Measurements from ENCODE around the gene NKAIN2. TPM values are rescaled to one million over a fixed set of nuclear protein-coding genes. Genes with fewer than 3 reads are reported as not detected.
"Not testable (repeated sequence)": the region's sequence is repeated elsewhere in the genome, so short reads cannot be mapped to it uniquely, and the experiment has no call there.

The NKAIN2 gene
- polyA plus RNA-seq, 3 donors = 20.2 to 32.0 (median 22.2) TPM

DNA sequence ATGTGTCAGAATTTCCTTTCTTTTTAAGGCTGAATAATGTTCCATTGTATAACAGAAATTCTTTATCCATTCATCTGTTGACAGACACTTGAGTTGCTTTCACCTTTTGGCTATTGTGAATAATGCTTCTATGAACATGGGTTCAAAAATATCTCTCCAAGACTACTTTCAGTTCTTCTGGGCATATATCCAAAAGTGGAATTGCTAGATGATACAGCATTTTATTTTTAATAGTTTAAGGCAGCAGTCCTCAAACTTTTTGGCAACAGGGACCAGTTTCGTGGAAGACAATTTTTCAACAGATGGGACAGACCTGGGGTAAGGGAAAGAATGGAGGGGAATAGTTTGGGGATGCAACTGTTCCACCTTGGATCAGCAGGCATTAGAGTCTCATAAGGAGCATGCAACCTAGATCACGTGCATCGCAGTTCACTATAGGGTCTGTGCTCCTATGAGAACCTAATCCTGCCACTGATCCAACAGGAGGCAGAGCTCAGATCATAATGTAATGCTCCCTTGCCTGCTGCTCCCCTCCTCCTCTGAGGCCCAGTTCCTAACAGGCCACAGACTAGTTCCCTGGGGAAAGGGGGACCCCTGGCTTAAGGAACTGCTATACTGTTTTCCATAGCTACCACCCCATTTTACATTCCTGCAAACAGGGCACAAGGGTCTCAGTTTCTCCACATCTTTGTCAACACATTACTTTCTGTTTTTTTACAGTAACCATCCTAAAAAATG lies 918.6 kb downstream of the NKAIN2 start:
- DNase-seq (ENCODE audit: low read depth in 3 of 3, low spot score in 2 of 3) = no peak

DNA sequence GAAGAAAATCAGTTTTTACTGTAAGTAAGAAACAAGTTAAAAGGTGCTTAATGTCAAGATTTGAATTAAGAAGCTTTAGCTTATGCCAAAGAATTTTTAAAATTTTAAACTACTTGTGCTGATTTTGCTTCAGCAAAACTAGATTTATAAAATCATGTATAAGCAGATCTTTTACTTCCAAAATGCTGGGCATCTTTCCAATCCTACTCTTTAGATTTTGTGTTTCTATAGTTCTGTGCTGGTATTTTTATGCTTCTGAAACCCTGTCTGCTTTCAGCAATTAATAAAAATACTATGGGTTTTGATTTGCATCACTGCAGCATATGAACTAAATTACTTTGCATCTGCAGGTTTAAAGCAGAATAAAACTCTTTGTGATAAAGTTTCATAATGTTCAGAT lies 920.0 kb downstream of the NKAIN2 start:
- DNase-seq (ENCODE audit: low read depth in 3 of 3, low spot score in 2 of 3) = no peak

DNA sequence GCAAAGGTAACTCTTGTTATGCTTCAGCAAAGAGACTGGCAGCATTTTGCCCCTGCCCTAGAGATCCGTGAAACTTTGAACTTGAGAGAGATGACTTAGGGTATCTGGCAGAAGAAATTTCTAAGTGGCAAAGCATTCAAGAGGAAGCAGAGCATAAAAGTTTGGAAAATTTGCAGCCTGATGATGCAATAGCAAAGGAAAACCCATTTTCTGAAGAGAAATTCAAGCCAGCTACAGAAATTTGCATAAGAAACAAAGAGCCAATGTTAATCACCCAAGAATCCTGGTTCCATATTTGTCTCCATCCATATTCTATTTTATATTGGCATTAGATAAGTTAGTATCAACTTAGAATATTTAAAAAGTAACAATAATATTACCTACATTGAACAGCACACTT lies 934.1 kb downstream of the NKAIN2 start:
- DNase-seq (ENCODE audit: low read depth in 3 of 3, low spot score in 2 of 3) = not testable (repeated sequence)

DNA sequence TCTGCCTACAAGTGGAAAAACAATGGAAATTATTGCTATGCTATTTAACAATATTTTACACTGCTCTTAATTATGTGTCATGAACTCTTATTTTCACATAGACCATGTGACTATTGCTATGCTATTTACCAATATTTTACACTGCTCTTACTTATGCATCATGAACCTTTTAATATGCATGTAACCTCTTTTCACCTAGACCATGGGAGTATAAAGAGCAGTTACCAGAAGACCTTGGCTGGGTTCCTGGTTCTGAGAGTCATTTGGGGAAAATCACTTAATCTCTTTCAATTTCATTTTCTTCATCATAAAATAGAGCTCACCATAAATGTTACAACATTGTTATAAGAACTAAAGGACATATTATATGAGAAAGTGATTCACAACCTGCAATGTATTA lies 934.8 kb downstream of the NKAIN2 start:
- DNase-seq (ENCODE audit: low read depth in 3 of 3, low spot score in 2 of 3) = no peak

DNA sequence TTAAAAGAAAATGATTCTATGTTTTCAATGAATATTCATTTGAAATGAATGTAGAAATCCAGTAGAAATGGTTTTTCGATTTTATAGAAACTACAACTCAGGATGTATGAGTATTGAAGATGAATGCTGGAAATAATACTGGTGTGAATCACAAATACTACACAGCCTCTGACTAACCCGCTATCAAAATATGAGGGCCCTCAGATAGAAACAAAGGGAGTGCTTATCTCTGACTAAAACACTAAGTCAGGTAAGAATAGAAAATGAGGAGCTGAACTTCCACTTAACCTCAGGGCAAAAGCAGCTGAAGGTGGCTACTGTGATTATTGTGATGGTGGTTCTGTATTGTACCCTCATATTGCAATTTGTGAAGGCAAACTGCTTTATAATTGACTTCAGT lies 937.7 kb downstream of the NKAIN2 start:
- DNase-seq (ENCODE audit: low read depth in 3 of 3, low spot score in 2 of 3) = no peak

DNA sequence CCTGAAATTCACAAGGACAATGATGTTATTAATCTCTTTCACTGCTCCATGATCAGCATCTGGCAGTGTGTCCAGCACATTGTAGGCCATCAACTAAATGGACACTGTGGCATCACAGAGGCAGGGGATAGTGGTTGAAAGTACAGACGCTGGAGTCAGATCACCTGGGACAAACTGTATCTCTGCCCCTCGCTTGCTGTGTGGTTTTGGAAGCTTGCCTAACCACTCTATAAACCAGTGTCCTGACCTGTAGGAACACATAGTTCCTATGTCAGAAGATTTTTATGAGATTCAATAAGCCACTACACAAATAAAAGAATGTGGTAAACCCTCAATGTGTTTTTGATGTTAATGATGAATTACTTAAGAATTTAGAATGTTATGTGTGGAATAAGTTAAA lies 939.3 kb downstream of the NKAIN2 start:
- no peak for DNase-seq (ENCODE audit: low read depth in 3 of 3, low spot score in 2 of 3)

DNA sequence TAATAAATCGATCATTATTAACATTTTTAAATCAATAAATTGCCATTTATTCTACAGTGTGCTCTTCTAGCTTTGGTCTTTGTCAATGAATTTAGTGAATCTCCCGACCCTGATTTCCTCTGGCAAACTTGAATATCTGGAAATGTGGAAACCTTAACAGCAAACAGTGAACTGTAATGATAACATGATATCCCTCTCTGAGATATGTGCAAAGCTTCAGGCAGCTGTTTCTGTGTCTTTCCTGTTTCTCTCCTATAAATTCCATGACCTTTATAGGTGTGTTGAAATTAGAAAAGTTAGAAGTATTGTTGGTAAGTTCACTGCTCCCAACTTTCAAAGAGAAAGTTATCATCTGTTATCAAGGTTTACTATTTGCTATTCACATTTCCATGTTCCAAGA lies 939.8 kb downstream of the NKAIN2 start:
- no peak for DNase-seq (ENCODE audit: low read depth in 3 of 3, low spot score in 2 of 3)

DNA sequence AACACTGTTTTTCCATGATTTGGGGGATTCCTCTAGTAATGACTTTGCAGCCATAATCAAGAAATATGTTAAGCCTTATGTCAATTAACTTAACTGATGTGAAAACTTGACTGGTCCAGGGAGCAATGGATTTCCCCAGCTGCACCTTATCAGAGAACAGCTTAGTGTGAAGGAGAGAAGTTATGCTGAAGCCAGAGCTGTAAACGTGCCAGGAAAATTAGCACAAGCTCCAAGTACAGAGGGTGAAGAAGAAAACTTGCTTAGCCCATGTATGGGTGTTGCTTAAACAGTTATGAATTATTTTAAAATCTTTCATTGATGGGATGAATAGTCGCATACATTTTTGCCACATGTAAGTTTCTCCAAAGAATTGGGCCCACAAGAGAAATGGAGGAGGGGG lies 943.7 kb downstream of the NKAIN2 start:
- no peak for DNase-seq (ENCODE audit: low read depth in 3 of 3, low spot score in 2 of 3)

DNA sequence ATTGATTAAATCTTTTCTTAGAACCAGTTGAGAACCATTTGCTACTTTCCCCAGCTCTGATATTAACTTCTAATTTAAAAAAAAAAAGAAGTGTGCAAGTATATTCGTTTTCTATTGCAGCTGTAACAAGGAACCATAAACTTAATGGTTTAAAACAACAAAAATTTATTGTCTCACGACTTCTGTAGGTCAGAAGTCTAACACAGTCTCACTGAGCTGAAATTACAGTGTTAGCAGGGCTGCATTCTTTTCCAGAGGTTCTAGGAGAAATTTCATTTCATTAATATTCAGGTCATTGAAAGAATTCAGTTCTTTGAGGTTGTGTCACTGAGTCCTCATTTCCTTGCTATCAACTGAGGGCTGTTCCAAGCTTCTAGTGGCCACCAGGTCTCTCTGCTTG lies 945.1 kb downstream of the NKAIN2 start:
- peak in 1 of 3 donors; percentile 57 for DNase-seq (ENCODE audit: low read depth in 3 of 3, low spot score in 2 of 3)

DNA sequence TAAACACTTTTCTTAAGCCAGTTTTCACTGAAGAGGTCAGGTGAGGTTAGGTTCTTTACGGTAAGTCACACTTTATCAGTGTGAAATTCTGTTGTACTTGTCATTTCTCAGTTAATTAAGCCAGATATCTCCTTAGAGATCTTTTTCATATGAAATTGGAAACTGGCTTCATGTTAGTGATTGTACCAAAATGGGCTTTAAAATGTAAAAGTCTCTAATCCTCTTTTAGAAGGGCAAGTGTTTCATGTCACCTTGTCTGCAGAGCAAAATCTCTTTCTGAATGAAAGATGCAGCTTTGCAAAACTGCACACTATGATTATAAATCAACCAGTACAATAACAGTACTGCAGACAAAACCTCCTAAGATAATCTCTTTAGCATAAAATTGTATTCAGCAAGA lies 949.3 kb downstream of the NKAIN2 start:
- DNase-seq (ENCODE audit: low read depth in 3 of 3, low spot score in 2 of 3) = no peak

DNA sequence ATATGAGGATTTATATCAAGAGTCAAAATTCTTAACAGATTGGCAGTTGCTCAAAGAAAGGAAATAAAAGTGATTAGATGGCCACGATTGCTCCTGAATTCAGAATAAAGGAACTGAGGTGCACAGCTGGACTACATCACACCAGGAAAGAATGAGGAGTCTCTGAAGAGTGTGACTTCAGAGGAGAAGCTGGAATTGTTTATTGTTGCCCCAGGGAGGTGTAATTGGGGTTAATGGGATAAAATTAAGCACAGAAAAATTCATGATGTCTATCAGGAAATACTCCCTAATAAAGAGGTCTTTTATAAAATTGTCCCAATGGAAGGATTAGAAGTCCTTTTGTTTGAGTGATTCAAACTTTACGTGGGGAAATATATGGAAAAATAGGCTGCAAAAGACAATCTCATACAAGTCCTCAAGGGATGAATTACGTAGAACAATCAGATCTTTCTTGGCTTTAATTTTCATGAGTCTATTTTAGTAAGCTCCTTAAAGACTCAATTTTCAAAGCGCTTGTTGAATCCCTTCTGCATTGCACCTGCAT lies 950.0 kb downstream of the NKAIN2 start:
- DNase-seq (ENCODE audit: low read depth in 3 of 3, low spot score in 2 of 3) = peak in 1 of 3 donors; percentile 58

DNA sequence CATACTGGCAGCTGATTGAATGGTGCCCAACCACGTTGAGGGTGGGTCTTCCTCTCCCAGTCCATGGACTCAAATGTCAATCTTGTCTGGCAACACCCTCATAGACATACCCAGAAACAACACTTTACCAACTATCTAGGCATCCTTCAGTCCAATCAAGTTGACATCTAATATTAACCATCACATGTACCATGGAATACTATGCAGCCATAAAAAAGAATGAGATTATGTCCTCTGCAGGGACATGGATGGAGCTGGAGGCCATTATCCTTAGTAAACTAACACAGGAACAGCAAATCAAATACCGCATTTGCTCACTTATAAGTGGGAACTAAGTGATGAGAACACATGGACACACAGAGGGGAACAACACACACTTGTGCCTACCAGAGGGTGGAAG lies 951.7 kb downstream of the NKAIN2 start:
- no peak for DNase-seq (ENCODE audit: low read depth in 3 of 3, low spot score in 2 of 3)

DNA sequence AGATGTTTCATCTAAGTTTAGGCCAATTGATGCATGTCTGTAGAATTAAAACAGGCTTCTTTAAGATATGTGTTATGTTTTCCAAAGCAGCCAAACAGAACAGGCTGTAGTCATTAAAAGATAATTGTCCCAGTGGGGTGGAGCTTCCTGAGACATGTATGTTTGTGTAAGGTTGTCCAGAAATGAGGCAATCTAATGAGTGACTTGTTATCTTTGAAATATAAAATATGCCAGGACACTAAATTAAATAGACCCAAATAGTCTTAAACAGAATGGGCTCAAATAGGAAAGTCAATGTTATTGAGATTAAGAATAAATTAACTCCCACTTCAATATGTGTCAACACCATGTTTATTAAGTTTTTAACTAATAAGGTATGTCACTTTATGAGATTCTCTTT lies 953.9 kb downstream of the NKAIN2 start:
- DNase-seq (ENCODE audit: low read depth in 3 of 3, low spot score in 2 of 3) = no peak

DNA sequence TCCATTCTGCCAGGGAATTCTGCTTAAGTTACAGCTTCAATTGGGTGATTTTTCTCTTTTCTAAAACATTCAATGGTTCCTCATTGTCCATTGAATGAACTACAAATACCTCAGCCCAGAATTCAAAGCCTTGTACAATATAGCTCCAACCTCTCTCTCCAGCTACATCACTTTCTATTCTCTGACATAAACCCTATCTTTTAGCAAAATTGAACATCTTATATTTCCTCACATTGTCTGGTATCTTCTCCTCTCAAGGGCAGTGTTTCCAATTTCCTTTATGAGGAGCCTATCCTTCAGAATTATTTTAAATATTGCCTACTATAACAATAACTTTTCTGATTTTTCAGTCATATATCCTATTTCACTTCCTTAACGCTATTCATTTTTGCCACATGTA lies 955.0 kb downstream of the NKAIN2 start:
- no peak for DNase-seq (ENCODE audit: low read depth in 3 of 3, low spot score in 2 of 3)

DNA sequence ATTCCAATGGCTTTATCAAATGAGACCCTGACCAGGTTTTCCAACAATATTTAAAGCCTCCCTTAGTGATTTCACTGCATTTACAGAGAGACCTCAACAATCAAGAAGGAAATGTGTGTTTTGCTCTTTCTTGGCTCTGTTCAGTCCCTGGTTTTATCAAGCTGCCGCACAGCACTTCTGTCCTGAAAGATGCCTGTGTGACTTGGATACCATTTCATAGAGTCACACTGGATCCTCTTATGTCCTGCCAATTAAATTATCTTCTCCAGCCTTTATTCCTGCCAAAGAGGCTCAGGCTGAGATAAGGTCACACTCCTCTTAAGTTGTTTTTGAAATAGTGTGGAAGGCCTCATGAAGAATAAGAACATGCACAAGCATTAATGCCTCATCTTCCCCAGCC lies 961.6 kb downstream of the NKAIN2 start:
- no peak for DNase-seq (ENCODE audit: low read depth in 3 of 3, low spot score in 2 of 3)

DNA sequence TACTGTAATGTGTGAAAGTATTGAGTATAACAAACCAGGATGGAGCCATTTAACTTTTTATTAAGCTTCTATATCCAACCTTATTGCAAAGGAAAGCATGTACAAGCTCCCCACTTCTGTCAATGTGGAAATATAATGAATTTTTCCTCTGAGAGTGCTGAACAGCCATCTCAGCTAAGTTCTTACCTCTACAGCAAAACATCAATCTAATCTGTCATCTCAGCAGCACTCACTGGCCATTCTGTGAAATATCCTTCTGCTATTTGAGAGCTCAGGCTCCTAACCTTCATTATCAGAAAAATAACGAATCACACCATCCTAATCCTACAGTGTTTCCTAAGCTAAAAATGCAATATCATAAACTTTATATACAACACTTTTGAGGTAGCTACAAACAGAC lies 964.6 kb downstream of the NKAIN2 start:
- no peak for DNase-seq (ENCODE audit: low read depth in 3 of 3, low spot score in 2 of 3)

DNA sequence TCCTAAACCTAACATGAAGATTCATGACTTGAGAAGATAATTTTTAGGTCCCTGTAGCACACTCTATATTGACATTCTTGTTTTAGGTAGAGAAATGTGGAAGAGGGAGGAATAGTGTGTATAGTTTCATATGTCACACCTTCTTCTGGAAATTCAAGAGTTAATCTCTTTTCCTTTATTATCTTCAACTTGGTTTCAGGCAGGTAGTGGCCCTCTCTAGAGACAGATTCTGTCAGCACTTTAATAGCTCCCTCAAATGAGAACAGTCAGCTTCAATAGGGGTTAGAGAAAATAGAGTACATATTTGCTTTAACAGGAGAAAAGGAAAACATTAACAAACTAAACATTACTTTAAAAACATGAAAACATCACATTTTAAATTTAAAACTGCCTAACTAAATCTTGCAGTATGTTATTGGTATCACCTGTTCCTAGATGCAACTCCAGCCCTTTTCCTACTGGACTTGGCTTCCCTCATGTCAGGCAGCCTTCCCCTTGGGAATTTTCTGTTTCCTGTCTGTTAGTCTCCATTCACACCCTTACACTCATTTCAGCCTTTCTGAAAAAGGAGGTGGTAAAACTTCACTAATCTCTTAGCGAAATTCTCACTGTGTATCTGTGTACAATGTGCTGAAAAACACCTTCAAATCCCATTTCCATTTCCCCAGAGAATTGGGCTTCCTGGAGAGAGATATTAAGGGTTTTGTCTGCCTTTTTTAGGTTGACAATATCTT lies 966.3 kb downstream of the NKAIN2 start:
- DNase-seq (ENCODE audit: low read depth in 3 of 3, low spot score in 2 of 3) = no peak

DNA sequence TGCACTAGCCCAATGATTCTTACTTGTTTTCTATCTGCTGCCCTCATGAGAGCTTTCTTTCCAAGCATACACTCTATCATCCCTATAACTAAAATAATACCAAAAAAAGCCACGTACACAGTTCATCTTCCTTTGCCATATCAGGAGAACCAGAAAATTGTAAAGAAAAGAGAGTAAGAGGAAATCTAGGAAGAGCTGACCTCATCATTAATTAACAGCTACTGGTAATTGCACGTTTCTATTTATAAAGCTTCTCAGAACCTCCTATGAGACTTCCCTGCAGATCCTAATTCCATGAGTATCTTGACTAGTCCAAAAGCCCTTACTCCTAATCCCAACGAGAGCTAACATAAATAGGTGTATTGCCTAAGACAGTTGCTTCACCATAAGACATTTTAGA lies 967.1 kb downstream of the NKAIN2 start:
- no peak for DNase-seq (ENCODE audit: low read depth in 3 of 3, low spot score in 2 of 3)

DNA sequence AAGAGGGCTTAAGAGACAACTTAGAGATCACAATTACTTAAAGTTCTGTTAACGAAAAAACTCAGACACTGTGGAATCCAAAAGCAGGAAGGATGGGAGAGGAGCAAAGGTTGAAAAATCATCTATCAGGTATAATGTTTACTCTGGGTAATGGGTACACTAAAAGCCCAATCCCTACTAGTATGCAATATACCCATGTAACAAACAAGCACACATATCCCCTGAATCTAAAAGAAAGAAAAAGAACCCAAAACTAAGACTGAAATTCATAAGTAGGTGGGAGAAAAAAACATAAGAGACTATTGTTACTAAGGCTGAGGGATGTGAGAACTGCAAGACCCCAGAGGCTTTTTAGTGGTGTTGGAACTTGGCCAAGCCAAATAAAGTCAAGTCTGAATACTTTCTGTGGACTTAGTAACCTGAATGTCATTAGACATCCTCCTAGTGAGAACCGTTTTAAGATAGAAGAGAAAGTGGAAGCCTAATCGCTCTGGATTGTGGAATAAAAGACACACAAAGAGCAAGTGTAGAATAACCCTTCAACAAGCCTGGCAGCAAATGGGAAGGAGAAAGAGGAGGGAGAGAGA lies 969.2 kb downstream of the NKAIN2 start:
- no peak for DNase-seq (ENCODE audit: low read depth in 3 of 3, low spot score in 2 of 3)

DNA sequence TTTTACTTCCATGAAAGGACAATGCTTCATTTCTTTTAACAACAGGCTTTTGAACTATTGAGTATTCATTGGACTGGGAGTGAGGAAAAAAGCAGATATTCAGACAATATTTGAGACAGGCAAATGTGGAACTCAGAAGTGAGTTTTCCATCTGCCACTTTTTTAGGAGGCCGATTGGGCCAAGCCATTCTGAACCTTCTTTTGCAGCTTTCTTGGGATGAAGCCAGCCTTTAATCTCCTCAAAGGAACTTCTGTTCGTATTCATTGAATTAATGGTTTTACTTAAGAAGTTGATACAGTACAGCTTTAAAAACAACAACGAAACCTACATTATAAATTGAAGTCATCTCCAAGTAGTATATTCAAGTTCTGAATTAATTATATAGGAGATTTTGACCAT lies 971.5 kb downstream of the NKAIN2 start:
- DNase-seq (ENCODE audit: low read depth in 3 of 3, low spot score in 2 of 3) = no peak

DNA sequence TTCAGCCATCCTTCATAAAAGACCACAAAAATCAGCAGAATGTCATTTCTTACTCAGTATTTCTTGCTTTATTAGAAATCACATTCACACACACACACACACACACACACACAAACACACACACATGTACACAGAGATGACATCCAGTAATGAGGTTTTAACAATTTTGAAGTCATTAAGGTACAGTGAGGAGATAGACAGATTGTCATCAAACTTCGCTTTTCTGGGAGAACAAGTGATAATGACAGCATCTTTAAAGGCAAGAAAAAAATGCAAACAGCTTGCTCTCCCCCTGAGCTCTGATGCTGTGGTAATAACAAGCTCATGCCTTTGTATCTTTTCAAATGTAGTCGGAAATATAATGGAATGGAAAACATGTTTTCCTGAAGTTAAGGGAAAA lies 974.2 kb downstream of the NKAIN2 start:
- DNase-seq (ENCODE audit: low read depth in 3 of 3, low spot score in 2 of 3) = no peak

DNA sequence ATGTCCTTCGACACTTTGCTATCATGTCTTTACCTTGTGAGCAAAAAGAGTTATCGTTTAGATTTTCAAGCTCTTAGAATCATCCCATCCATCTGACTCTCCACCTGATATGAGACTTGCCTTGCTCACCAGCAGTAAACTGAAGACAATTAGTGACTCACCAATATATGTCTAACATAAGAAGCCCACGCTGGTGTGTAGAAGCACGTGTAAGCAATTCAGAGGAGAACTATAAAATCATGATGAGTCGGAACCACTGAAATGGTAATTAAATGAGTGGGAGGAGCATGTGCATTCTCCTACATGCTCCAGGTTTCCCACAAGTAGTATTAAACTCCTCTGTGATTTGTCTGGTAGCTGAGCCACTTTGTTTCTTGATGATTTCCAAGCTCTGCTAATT lies 977.0 kb downstream of the NKAIN2 start:
- DNase-seq (ENCODE audit: low read depth in 3 of 3, low spot score in 2 of 3) = no peak

Data from right renal cortex interstitium (tissue), 3 donors.